Neural cell (in vitro differentiated cells): ENCODE measurements around the gene ARL4C. TPM values are rescaled to one million over a fixed set of nuclear protein-coding genes. Genes with fewer than 3 reads are reported as not detected.

Source experiments
- H2AFZ ChIP-seq: fragments of 200-600, 300-800 bp; sonication (generic), shearing (Covaris generic); 2 replicates; pipeline ENCODE4 v1.6.0; 2014; ENCODE audit warnings: low read depth, mild to moderate bottlenecking, antibody characterized with exemption, low read length, moderate library complexity
- H3F3A ChIP-seq: fragments of 200-600 bp; shearing (Covaris generic); 2 replicates; pipeline ENCODE4 v1.6.1; 2016; ENCODE audit warnings: mild to moderate bottlenecking, moderate library complexity, mixed read lengths, antibody characterized with exemption, low read length; ENCODE audit not compliant: insufficient read depth, poor library complexity, severe bottlenecking
- H3K27ac ChIP-seq: fragments of 200-600, 300-800 bp; sonication (generic), shearing (Covaris generic); 2 replicates; pipeline ENCODE4 v1.5.1; 2014; ENCODE audit warnings: mild to moderate bottlenecking, low read length, moderate library complexity
- H3K27me3 ChIP-seq: fragments of 300-800, 200-600 bp; sonication (generic), shearing (Covaris generic); 2 replicates; pipeline ENCODE4 v1.6.0; 2014; ENCODE audit warnings: mild to moderate bottlenecking, low read depth, low read length, moderate library complexity; ENCODE audit not compliant: insufficient read depth
- H3K36me3 ChIP-seq: fragments of 300-800, 200-600 bp; sonication (generic), shearing (Covaris generic); 2 replicates; pipeline ENCODE4 v1.5.1; 2014; ENCODE audit warnings: mild to moderate bottlenecking, antibody characterized with exemption, low read length, moderate library complexity; ENCODE audit not compliant: insufficient read depth
- H3K4me2 ChIP-seq: fragments of 300-800, 200-600 bp; sonication (generic), shearing (Covaris generic); 2 replicates; pipeline ENCODE4 v1.6.0; 2014; ENCODE audit warnings: mild to moderate bottlenecking, low read length
- H3K4me3 ChIP-seq: fragments of 300-800, 200-600 bp; sonication (generic), shearing (Covaris generic); 2 replicates; pipeline ENCODE4 v1.5.1; 2014; ENCODE audit warnings: mild to moderate bottlenecking, low read length, moderate library complexity
- H3K79me2 ChIP-seq: fragments of 200-600 bp; shearing (Covaris generic); replicated peaks from 2 replicates; pipeline ENCODE4 v1.6.0; 2014; ENCODE audit warnings: mild to moderate bottlenecking, low read length, moderate library complexity; ENCODE audit not compliant: insufficient read depth
- H3K9ac ChIP-seq: fragments of 300-800, 200-600 bp; sonication (generic), shearing (Covaris generic); 2 replicates; pipeline ENCODE4 v1.6.1; 2016; ENCODE audit warnings: mild to moderate bottlenecking, low read length, mixed read lengths
- H3K9me2 ChIP-seq: fragments of 200-600 bp; shearing (Covaris generic); 2 replicates; pipeline ENCODE4 v1.6.1; 2016; ENCODE audit warnings: mild to moderate bottlenecking, low read length, mixed read lengths; ENCODE audit not compliant: insufficient read depth
- H3K9me3 ChIP-seq: fragments of 200-600, 300-800 bp; sonication (generic), shearing (Covaris generic); 2 replicates; pipeline ENCODE4 v1.6.1; 2016; ENCODE audit warnings: mild to moderate bottlenecking, mixed run types, low read length, moderate library complexity, mixed read lengths
- H4K20me1 ChIP-seq: fragments of 200-600 bp; shearing (Covaris generic); 2 replicates; pipeline ENCODE4 v1.6.1; 2016; ENCODE audit warnings: mild to moderate bottlenecking, mixed run types; ENCODE audit not compliant: insufficient read depth
- CTCF ChIP-seq: fragments of 450-650 bp; IDR thresholded peaks from 2 replicates; pipeline ENCODE4 v1.5.1; 2014; ENCODE audit warnings: antibody characterized with exemption, mild to moderate bottlenecking, moderate library complexity; ENCODE audit not compliant: poor library complexity, severe bottlenecking
- EZH2 ChIP-seq: fragments of 200-600, 300-800 bp; shearing (Covaris generic), sonication (generic); IDR thresholded peaks from 2 replicates; pipeline ENCODE4 v1.6.1; 2014; ENCODE audit warnings: antibody characterized with exemption, low read length, borderline replicate concordance, mild to moderate bottlenecking; ENCODE audit not compliant: insufficient read depth, poor library complexity, severe bottlenecking
- MXI1 ChIP-seq: fragments of 450-650 bp; conservative IDR thresholded peaks from 2 replicates; pipeline ENCODE4 v1.6.1; 2014; ENCODE audit warnings: antibody characterized with exemption, mild to moderate bottlenecking; ENCODE audit not compliant: poor library complexity, severe bottlenecking
- POLR2AphosphoS5 ChIP-seq: IDR thresholded peaks from 2 replicates; pipeline ENCODE4 v1.6.1; 2012
- RAD21 ChIP-seq: fragments of 450-650 bp; conservative IDR thresholded peaks from 2 replicates; pipeline ENCODE4 v1.6.1; 2014; ENCODE audit warnings: antibody characterized with exemption, mild to moderate bottlenecking, moderate library complexity
- REST ChIP-seq: IDR thresholded peaks from 2 replicates; pipeline ENCODE4 v1.6.1; 2012; ENCODE audit warnings: borderline replicate concordance
- SMC3 ChIP-seq: fragments of 450-650 bp; conservative IDR thresholded peaks from 2 replicates; pipeline ENCODE4 v1.6.1; 2014; ENCODE audit warnings: antibody characterized with exemption, mild to moderate bottlenecking, moderate library complexity; ENCODE audit not compliant: poor library complexity
- TAF1 ChIP-seq: IDR thresholded peaks from 2 replicates; pipeline ENCODE4 v1.6.1; 2012; ENCODE audit warnings: low read depth
- polyA plus RNA-seq: library from polyadenylated mRNA; depleted of rRNA; stranded (reverse); fragments of >200 nt; gene quantifications from 2 replicates; pipeline ENCODE4 v1.2.3, GENCODE V29; 2014

The ARL4C gene
- polyA plus RNA-seq, 1 donor from 2014 or later = 20.3 TPM

- Histone ChIP-seq H3K36me3 (no peaks in the 10 kb centered on the region), H3K9ac (no peak overlapping the region), H3K27me3 (no peaks in the 10 kb centered on the region), H4K20me1 (no peaks in the 10 kb centered on the region), H3K4me3 (no peak overlapping the region), H3K9me2 (no peaks in the 10 kb centered on the region), H3K27ac (no peak overlapping the region), H2AFZ (no peak overlapping the region), H3K9me3 (no peaks in the 10 kb centered on the region), H3K4me2 (no peak overlapping the region), H3F3A (no peaks in the 10 kb centered on the region), H3K79me2 (no peaks in the 10 kb centered on the region)
- TF ChIP-seq CTCF (no peak), REST (no peak), MXI1 (no peak), POLR2AphosphoS5 (no peak), RAD21 (no peak), SMC3 (no peak), EZH2 (no peak), TAF1 (no peak)
Measured at GRCh38 chr2:234518986-234519642, 22.2 kb upstream of the ARL4C start.

- H3K79me2 ChIP-seq = no peaks in the 10 kb centered on the region
- no peaks in the 10 kb centered on the region for H3K9me3 ChIP-seq
- no peaks in the 10 kb centered on the region for H3F3A ChIP-seq
- H2AFZ ChIP-seq = no peak overlapping the region
- no peak overlapping the region for H3K27ac ChIP-seq
- H3K4me2 ChIP-seq = no peak overlapping the region
- no peaks in the 10 kb centered on the region for H4K20me1 ChIP-seq
- H3K9me2 ChIP-seq = no peaks in the 10 kb centered on the region
- no peak for TF ChIP-seq MXI1
- no peak overlapping the region for H3K9ac ChIP-seq
- no peaks in the 10 kb centered on the region for H3K36me3 ChIP-seq
- H3K4me3 ChIP-seq = no peak overlapping the region
- H3K27me3 ChIP-seq = no peaks in the 10 kb centered on the region
Measured at GRCh38 chr2:234517971-234518370, 21.1 kb upstream of the ARL4C start.
